Stimulated activated CD8-positive, alpha-beta memory T cell treated with anti-CD3 and anti-CD28 coated beads, Interleukin-12 subunit alpha, Interleukin-12 subunit beta, amount 100 ng/mL, for 24 hours (primary cell): ENCODE results near the gene THUMPD3.
A peak's percentile ranks its signal among the peaks of the same experiment; 100 is the strongest.

ENCODE experiments used
- DNase-seq: peaks from one replicate; pipeline ENCODE4 v3.0.0-alpha.2; 2020; ENCODE audit errors: extremely low read depth

THUMPD3 gene

DNA sequence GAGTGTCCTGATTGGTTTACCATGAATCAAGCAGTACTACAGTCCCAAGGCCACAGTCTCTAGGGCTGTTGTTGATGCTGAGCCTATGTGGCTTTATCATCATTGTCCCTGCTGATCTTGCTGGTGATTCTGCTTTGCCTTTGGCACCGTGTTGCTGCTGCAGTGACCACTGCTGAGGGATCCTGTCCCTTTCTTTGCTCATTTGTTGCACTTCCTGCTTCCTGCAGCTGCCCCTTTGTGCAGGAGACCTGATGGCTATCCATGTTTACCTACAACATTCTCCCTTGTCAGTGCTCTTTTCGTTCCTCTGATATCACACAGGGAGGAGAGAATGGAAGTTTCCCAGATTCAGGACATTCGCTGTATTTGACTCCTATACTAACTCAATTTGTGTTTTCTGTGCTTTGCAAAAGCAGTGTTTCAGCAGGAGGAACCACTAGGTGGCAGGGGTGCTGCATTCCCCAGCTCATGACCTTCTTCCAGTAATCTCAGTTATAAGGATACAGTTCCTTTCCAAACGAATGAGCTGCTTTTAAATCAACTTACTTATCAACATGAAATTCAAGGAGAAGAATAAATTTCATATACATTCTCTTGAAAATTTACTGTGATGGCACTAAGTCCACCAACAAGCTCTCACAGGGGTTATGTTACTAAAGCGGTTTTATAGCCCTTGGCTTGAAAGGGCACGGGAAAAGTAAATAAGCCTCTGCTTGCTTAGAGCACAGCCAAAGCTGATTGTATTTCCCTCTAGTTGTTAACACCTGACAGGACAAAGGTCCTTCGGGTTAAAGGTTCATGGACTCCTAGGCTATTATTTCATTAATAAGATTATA is 9.7 kb upstream of the THUMPD3 start:
- DNase-seq = peak; percentile 3

DNA sequence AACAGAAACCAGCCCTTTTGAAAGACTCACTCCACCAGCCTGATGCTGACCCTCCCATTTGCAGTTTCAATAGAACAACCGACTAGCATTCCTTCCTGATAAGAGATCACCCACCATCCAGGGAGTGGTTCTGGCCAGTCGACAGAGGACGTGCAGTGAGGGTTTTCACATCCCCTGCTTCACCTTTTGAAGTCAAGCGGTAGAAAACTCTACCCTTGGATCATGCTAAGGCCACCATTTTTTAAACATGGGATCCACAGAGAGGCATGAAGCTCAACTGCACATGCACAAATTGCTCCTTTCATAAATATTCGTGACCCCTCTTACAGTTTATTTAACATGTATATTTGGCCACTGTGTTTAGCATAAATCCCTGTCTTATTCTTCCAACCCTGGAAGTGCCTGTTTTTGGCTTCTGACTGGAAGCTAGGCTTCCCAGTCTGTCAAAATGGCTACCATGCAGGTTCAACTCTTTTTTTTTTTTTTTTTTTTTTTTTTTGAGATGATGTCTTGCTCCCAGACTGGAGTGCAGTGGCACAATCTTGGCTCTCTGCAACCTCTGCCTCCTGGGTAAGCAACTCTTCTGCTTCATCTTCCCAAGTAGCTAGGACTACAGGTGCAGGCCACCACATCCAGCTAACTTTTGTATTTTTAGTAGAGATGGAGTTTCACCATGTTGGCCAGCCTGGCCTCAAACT is 1.0 kb upstream of the THUMPD3 start:
- DNase-seq = no peak

DNA sequence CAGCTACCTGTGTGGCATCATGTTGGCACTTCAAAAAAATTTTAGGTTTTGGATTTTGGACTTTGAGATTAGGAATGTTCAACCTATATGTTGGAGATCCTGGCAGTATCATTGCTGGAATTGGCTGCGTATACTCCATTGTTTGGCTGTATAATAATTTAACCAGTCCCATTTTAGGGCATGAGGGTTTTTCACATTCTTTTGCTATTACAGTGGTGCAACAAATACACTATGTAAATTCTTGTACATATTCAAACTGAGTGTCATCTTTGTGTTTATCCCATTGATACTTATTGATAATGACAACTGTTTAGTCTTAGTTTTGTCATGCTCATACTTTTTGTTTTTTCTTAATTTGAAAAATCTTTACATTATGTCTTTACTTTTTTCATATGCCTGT is 6.7 kb downstream of the THUMPD3 start:
- no peak for DNase-seq

DNA sequence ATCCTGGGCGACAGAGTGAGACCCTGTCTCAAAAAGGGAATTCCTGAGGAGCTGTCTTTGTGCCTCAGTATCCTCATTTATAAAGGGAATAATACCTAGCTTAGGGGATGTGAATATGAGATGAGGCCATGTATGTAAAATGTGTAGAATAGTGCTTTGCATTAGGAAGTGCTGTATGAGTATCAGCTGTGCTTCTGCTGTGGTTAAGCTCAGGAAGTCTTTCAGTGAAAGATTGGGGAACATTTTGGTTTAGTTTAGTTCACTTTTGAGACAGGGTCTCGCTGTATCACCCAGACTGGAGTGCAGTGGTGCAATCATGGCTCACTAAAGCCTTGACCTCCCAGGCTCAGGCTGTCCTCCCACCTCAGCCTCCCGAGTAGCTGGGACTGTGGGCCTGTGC is 10.6 kb downstream of the THUMPD3 start:
- DNase-seq = no peak

DNA sequence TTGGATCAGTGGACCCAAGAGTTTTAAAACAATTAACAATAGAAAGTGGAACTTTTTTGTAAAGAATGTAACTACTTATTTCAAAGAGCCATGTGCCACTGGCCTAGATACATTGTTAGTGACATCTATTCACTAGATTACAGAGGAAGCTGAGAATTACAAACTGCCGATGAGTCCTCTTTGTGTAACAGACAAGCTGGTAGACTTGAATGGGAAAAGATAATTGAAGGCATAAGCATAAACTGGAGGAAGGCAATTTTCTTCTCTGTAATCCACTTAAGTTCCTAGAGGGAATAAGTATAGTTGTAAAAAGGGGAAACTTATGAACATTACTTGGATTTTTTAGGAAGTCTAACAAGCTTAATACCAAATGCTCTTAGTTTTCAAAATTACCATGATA is 15.1 kb downstream of the THUMPD3 start:
- DNase-seq = no peak

DNA sequence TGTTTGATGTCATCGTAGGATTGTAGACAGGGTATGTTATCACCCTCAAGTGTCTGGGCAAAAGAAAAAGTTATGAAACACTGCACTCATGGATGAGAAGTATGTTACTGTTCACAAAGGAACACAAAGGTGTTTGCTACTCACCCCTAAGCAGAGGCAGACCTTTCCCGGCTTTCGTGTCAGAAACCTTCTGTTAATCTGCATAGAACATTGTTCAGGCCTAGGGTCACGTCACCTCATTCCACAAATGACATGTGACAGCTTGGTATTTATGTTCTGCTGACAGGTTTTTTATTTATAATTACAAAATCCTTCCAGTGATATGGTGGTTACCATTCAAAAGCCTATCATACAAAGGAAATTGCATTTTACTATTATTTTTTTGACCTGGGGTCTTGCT is 16.5 kb downstream of the THUMPD3 start:
- no peak for DNase-seq

DNA sequence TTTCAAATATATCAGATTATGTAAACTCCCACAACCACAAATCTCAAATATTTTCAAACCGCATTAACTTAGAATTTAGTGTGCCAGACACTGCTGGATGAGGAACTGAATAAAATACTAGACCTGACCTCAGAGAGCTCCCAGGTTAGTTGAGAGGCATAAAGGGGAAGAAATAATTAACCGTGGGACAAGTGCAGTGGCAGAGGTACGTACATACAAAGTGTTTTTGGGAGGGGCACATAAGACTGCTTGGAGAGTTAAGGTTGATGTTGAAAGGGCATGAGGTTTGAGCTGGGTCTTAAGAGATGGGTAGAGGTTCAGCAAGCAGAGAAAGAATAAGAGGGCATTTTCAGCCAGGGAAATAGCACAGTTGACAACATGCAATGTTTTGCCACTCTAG is 17.2 kb downstream of the THUMPD3 start:
- DNase-seq = no peak

DNA sequence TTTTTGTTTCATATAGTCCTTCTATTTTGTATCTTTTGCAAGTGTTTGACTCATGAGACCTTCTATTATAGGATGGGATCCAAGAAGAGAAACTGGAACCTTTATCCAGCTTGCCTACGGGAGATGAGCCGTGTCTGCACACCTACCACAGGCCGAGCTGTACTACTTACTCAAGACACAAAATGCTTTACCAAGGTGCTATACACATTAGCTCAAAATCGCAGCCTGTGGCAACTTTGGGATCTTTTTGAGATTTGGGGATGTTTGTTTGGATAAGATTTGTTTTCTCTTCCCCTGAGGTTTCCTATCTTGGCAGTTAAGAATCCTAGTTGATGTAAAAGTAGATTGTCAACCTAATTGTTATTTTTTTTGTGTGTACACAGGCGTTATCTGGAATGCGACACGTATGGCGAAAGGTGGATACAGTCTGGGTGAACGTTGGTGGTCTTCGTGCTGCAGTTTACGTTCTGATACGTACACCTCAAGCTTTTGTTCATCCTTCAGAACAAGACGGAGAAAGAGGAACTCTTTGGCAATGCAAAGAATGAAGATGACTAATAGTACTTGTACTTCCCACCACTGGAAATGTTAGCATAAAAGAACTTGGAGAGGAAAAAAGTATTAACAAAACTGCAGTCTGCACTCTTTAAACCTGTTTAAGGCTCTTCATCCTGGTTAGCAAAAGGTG is 21.4 kb downstream of the THUMPD3 start:
- no peak for DNase-seq

DNA sequence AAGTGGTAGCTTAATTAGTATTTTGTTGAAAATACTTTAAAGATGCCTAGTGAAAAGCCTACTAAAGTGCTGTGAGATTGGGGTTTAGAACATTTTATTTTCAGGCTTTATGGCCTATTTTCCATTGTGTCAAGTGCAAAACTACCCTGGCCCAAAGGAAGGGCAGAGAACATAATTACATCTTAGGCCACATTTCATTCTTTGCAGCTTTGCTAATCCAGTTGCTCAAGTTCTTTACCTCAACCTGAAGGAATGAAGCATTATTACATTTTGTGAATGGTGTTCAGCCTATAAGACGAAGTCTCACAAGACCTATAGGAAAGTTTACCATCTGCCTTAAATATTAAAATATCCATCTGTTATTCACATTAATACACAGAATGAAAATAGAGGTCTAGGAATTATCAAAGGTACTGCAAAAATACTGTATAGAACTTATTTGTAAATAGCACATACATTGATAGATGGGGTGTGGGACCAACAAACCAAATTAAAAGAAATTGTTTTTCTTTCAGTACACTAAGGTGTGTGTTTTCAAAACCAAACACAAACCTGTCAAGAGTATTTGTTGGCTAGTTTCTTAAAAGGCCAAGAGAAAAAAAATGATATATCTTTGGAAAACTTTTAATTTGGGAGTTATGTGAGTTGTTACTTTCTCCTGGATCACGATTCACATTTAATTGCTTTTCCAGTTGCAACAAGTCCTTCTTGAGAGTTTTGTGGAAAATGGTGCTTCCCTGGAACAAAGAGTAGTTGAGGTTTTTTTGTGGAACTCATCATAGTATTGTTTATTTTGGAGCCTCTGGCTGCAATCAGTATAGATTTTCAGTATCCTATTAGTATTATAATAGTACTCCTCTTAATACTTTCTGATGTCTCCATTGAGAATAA is 22.6 kb downstream of the THUMPD3 start:
- DNase-seq = no peak

DNA sequence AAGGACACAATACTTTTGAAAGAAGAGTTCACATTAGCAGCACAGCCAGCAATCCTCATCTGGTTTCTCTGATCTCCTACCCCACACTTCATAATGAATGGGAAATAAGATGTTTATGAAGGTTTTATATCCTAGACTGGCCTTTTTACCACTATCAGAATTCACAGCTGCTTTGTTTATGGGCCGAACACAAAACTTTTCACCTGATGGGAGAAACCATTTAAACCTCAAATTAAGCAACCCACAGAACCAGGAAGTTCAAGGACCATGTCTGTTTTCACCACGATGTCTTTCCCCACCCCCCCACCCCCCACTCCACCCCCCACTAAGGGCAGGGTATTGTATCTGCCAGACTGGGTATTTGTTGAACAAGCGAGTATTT is 23.2 kb downstream of the THUMPD3 start:
- no peak for DNase-seq

DNA sequence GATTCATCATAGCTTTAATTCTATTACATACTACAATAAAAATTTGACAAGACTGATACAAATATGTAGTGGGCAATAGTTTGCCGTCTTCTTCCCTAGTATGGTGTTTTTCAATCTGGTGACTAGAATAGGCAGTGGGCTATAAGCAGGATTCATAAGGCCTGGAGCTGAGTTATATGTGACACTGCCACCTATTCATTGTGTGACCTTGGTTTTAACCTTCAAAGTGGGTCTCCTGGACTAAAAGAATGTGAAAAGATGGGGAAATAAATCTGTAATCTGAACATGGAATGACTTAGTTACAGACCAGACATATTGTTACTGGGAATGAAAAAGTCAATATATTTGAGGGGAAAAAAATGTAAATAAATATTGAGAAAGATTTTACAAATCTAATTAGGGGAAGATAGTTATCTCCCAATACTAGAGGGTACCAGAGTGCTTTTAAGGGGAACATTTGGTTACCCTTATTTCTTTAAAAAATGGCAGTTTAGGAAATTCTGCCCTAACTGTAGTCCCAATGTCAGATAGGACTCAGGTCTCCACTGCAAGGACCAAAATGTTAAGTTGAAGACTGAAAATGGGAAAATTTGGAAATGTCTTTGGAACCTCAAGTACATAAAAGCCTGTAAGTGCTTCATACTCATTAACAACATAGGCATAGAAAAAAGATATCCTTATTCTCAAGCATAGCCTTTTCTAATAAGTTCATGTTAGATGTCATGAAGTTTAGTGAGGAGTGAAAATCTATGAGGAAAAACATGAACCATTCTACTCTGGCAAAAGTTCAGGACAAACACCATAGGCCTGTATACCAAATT is 23.9 kb downstream of the THUMPD3 start:
- DNase-seq = no peak

DNA sequence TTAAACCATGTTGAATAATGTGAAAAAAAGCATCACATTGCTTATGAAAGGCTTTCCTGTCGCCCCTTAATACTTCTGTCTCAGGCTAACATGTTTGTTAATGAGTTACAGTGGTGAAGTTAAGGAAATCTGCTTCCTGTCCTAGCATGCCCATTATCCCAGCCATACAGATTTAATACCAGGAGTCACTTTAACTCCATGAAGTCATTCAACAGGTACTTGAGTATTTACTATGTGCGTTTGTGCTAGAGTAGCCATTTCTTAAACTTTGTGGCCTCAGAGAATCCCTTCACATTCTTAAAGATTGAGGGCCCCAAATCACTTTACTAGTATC is 24.4 kb downstream of the THUMPD3 start:
- no peak for DNase-seq

DNA sequence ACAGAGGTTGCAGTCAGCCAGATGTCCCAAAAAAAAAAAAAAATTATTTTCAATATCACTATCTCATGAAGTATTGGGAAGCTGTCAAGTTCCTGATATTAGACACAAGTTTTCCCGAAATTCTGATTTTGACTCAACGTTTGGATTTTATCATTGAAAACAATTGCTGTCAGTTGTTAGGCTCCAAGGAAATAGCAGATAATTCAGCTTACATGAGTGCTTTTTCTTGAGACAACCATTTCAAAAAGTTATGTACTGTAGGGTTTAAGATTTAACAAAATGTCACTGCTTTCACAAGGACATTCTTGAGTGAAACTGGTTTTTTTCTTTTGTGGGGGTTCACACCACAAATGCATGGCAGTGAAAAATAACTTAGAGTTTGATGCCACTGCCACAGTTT is 25.3 kb downstream of the THUMPD3 start:
- DNase-seq = no peak

DNA sequence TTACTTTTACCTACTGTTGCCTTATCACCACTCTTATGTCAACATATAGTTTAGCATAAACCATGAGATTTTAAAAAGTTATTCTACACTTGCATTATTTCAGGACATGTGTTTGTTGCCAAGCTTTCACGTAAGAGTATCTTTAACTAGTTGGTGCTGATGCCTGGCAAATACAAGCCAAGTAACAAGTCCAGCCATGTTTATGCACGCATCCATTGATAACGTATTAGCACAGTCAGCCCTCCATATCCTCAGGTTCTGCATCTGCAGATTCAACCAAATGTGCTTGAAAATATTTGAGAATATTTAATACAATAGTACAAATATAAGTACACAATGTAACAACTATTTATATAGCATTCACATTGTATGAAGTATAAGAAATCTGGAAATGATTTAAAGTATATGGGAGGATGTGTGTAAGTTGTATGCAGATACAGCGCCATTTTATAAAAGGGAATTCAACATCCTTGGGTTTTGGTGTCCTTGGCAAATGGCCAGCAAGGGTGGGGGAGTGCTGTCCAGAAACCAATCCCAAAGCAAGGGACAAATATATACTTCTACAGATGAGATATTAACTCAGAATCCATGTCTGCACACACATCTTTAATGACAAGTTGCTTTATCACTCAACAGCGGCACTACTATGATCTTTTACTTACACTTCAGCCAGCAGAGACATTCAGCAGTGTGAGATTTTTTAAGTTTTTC is 25.9 kb downstream of the THUMPD3 start:
- DNase-seq = no peak

DNA sequence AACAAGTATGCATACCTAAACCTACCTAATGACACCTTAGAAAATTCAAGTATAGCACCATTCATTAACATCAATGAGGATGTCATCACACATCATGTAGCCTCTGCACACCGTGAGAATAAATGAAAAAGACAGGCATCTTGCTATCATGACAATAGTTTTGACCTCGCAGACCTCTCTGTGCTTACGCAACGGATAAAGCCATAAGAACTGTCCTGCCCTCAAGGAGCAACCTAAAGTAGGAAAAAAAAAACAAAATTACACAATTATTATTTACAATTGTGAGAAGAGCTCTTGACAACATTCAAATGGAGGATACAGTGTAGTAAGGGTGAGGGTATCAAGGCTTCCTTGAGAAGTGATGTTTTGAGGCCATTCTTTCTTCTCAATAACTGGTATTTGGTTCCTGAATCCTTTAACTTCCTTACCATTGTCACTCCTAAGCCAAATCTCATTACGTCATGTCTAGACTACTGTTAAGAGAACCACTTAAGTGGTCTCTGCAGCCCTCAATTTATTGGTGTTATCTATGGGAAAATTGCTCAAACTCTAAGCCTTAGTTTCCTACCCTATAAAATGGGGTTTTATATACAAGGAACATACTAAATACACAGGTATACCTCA is 27.5 kb downstream of the THUMPD3 start:
- DNase-seq = no peak

DNA sequence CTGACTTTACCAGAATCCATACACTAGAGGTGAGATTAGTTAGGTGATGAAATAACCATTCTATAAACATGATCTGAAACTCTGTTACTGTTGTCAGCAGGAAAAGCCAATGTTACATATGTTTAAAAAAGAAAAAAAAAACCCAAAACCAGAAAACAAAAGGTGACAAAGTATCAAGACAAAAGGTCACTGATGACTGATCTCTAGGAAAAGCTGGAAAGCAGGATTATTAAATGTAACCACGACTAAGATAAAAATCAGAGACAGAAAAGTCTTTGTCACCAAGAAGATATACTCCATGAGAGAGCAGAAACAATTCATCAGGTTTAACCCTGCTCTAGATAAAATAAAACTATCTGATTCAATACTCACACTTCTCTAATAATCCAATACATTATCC is 29.2 kb downstream of the THUMPD3 start:
- no peak for DNase-seq

DNA sequence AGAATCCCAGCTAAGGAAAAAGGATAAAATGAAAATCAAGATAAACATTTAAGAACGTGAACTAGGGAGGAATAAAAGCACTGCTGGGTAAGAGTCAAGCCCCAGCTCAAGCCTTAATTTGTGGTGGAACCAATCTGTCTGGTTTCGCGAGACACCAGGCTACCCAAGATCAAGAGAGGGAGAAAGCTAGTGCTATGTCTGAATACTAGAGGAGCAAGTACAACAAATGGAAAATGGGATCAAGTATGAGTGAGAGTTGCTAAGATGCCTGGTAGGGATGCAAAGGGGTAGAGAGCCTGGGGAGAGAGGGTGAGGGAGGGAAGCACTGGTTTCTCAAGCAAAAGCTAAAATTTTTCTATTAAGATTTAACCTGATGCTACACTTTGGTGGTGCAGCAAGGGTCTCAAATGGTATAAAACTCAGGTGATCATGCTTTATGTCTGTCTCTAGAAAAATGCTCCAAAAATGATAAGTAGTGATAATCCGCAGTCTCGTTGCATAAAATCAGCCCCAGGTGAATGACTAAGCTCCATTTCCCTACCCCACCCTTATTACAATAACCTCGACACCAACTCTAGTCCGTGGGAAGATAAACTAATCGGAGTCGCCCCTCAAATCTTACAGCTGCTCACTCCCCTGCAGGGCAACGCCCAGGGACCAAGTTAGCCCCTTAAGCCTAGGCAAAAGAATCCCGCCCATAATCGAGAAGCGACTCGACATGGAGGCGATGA is 32.9 kb downstream of the THUMPD3 start:
- no peak for DNase-seq

DNA sequence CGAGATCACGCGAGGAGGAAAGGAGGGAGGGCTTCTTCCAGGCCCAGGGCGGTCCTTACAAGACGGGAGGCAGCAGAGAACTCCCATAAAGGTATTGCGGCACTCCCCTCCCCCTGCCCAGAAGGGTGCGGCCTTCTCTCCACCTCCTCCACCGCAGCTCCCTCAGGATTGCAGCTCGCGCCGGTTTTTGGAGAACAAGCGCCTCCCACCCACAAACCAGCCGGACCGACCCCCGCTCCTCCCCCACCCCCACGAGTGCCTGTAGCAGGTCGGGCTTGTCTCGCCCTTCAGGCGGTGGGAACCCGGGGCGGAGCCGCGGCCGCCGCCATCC is 33.4 kb downstream of the THUMPD3 start:
- DNase-seq = peak; percentile 56

DNA sequence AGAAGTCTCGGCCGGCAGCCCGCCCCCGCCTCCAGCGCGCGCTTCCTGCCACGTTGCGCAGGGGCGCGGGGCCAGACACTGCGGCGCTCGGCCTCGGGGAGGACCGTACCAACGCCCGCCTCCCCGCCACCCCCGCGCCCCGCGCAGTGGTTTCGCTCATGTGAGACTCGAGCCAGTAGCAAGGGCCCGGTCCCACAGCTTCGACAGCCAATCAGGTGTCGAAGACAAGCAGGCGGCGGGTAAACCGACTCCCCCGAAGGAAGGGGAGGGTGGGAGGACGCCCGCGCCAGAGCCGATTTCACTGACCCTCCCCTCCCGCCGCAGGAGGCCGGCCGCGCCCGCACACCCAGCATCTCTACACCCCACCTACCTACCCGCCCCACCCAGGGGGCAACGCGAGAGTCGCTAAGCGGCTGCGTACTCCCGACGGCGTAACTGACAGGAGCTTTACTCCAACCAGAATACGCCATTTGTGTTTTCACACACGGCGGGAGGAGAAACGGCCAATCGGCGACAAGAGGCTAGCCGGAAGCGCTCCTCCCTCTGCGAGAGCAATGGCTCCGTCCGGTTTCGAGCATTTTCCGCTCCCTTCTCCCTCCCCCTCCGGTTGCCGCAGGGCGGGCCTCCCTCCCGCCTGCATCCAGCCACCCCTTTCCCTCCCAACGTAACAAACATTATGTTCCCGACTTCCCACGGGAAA is 33.9 kb downstream of the THUMPD3 start:
- DNase-seq = peak; percentile 93
